ENCODE data around the gene C16orf92. TPM values are rescaled to one million over a fixed set of nuclear protein-coding genes. Genes with fewer than 3 reads are reported as not detected.

Gene C16orf92
- total and polyA plus RNA-seq, 2 of the 8 experiments (the other 6 are each of a cell fraction or from before 2014, with no cell fraction given): not detected

DNA sequence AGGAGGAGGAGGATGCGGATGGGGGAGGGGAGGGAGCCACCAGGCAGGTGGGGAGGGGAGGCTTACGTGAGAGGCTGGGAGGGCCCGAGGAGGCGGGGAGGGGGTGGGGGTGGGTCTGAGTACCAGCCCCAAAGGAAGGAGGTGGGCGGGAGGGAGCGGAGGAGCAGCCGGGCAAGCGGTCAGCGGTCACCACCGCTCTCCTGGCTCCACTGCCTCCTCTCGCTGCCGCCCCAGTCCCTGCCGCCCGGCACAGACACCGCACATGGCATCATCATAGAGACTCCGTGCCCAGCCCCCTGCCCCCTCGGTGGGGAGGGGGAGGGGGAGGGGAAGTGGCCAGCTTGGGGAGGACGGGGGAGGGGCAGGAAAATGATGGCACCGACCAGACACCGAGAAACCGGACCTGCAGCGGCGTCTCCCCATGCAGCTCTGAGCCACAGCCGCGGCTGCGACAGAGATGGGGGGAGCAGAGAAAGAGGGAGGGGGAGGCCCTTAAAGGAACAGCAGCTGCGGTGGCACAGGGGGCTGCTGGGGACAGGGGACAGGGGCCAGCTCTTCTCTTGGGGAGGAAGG, 7.9 kb downstream of the C16orf92 start, which contains the start of gene TLCD3B (continued):
- TF ChIP-seq SUZ12 (IDR thresholded peaks at IDR 0.05; ENCODE audit: low read length) (0 out of 2 replicates have a peak, but pooled peaks have one; percentile 27), KDM4A (IDR thresholded peaks at IDR 0.05; ENCODE audit: low read depth, low read length, severe bottlenecking) (peak; percentile 16), ZNF274 (IDR thresholded peaks at IDR 0.05; ENCODE audit: borderline replicate concordance, extremely low read depth, low read length) (no peak), TAF1 (IDR thresholded peaks at IDR 0.05; ENCODE audit: low read depth, low read length) (no peak), RFX5 (IDR thresholded peaks at IDR 0.05; ENCODE audit: borderline replicate concordance, low read depth, low read length) (no peak), JUND (IDR thresholded peaks at IDR 0.05; ENCODE audit: low read length) (no peak), TCF12 (IDR thresholded peaks at IDR 0.05; ENCODE audit: low read depth, low read length) (no peak), CHD1 (IDR thresholded peaks at IDR 0.05; ENCODE audit: low read depth, low read length) (no peak), KDM5A (IDR thresholded peaks at IDR 0.05; ENCODE audit: low read length) (no peak), POLR2AphosphoS5 (IDR thresholded peaks at IDR 0.05; ENCODE audit: low read depth, low read length) (no peak), RBBP5 (IDR thresholded peaks at IDR 0.05; ENCODE audit: borderline replicate concordance, low read depth, low read length) (no peak)

Data from H1 (cell line).